Measurements from ENCODE around the gene MAD2L1BP. TPM values are rescaled to one million over a fixed set of nuclear protein-coding genes. Genes with fewer than 3 reads are reported as not detected.

The MAD2L1BP gene
- total RNA-seq, 1 experiment from 2014 or later, result 30.1 TPM

DNA sequence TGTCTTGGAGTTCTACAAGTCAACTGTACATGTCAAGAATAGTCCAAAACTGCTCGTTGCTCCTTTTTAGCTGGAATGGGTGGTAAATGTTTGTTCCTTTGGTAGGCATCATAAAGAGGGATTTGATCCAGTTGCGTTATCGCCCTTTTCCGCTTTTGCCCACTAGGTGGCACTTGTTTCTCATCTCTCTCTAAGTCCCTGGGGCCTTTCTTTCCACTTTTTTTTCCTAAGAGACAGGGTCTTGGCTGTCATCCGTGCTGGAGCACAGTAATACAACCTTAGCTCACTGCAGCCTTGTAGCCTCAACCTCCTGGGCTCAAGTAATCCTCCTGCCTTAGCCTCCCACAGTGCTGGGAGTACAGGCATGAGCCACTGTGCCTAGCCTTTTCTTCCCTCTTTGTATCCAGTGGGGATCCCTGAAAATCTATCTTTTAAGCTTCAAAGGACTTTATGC lies 27.3 kb upstream of the MAD2L1BP start:
- H3K4me1 Mint-ChIP-seq, result no peaks in the 10 kb centered on the region
- peak overlapping the region; percentile 48; the same call in 1 of the 2 replicates for H3K27ac Mint-ChIP-seq
- peak; percentile 79 for DNase-seq (ENCODE audit: low spot score)
- no peak overlapping the region for H3K4me3 Mint-ChIP-seq
- peak; percentile 84 for ATAC-seq
- ChIA-PET CTCF (interaction anchor here (0.7 to 2.0 kb wide), 15 partner anchors 8 to 471 kb away, joined by 3 to 14 read pairs (median 4); partner anchors contain the start of genes GTPBP2, MAD2L1BP, POLR1C and RSPH9), POLR2A (no interaction called here)
- no peaks in the 10 kb centered on the region for H3K27me3 Mint-ChIP-seq (ENCODE audit: low read depth)
- peaks cover 30% of the 10 kb centered on the region for H3K36me3 Mint-ChIP-seq
- TF ChIP-seq ZNF396 (CRISPR knock-in tag; IDR thresholded peaks at IDR 0.05; ENCODE audit: borderline replicate concordance) (no peak), ATF1 (CRISPR knock-in tag; IDR thresholded peaks at IDR 0.05) (no peak), GTF2I (CRISPR knock-in tag; conservative IDR thresholded peaks at IDR 0.05) (0 out of 2 replicates have a peak, but pooled peaks have one; percentile 9), ZNF232 (CRISPR knock-in tag; IDR thresholded peaks at IDR 0.05) (no peak), JUN (CRISPR knock-in tag; IDR thresholded peaks at IDR 0.05) (no peak), ZNF671 (CRISPR knock-in tag; IDR thresholded peaks at IDR 0.05) (no peak), OVOL2 (CRISPR knock-in tag; IDR thresholded peaks at IDR 0.05; ENCODE audit: borderline replicate concordance) (no peak)
- TF ChIP-seq, protein P1, sequence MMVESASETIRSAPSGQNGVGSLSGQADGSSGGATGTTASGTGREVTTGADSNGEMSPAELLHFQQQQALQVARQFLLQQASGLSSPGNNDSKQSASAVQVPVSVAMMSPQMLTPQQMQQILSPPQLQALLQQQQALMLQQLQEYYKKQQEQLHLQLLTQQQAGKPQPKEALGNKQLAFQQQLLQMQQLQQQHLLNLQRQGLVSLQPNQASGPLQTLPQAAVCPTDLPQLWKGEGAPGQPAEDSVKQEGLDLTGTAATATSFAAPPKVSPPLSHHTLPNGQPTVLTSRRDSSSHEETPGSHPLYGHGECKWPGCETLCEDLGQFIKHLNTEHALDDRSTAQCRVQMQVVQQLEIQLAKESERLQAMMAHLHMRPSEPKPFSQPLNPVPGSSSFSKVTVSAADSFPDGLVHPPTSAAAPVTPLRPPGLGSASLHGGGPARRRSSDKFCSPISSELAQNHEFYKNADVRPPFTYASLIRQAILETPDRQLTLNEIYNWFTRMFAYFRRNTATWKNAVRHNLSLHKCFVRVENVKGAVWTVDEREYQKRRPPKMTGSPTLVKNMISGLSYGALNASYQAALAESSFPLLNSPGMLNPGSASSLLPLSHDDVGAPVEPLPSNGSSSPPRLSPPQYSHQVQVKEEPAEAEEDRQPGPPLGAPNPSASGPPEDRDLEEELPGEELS (CRISPR knock-in tag; IDR thresholded peaks at IDR 0.05), result no peak
- TF ChIP-seq, protein P2, sequence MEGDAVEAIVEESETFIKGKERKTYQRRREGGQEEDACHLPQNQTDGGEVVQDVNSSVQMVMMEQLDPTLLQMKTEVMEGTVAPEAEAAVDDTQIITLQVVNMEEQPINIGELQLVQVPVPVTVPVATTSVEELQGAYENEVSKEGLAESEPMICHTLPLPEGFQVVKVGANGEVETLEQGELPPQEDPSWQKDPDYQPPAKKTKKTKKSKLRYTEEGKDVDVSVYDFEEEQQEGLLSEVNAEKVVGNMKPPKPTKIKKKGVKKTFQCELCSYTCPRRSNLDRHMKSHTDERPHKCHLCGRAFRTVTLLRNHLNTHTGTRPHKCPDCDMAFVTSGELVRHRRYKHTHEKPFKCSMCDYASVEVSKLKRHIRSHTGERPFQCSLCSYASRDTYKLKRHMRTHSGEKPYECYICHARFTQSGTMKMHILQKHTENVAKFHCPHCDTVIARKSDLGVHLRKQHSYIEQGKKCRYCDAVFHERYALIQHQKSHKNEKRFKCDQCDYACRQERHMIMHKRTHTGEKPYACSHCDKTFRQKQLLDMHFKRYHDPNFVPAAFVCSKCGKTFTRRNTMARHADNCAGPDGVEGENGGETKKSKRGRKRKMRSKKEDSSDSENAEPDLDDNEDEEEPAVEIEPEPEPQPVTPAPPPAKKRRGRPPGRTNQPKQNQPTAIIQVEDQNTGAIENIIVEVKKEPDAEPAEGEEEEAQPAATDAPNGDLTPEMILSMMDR (IDR thresholded peaks at IDR 0.05), result peak; percentile 76
- H3K9me3 Mint-ChIP-seq, result no peaks in the 10 kb centered on the region

DNA sequence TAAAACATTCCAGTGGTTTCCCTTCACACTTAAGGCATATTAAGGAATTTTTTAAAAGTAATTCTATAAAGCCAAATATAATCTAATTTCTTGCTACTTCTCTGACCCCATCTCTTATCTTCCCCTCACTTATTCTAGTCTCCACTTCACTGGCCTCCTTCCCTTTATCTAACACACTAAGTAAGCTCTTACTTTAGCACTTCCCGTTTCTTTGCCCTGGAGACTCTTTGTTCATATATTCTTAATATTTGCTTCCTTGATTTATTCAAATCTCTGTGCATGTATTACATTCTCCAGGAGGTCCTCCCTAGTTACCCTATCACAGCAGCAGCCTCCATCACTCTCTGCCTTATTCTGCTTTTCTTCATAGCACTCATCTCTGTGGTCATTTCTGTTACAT lies 26.8 kb upstream of the MAD2L1BP start:
- H3K36me3 Mint-ChIP-seq, result peaks cover 34% of the 10 kb centered on the region
- no peaks in the 10 kb centered on the region for H3K9me3 Mint-ChIP-seq
- ChIA-PET CTCF (interaction anchor here (0.7 to 2.0 kb wide), 14 partner anchors 9 to 470 kb away, joined by 3 to 14 read pairs (median 4); partner anchors contain the start of genes GTPBP2, MAD2L1BP, POLR1C and RSPH9), POLR2A (no interaction called here)
- H3K4me1 Mint-ChIP-seq, result no peaks in the 10 kb centered on the region
- no peaks in the 10 kb centered on the region for H3K27me3 Mint-ChIP-seq (ENCODE audit: low read depth)
- no peak for DNase-seq (ENCODE audit: low spot score)
- no peak overlapping the region for H3K27ac Mint-ChIP-seq
- no peak overlapping the region for H3K4me3 Mint-ChIP-seq
- ATAC-seq, result no peak
- TF ChIP-seq, protein P3, sequence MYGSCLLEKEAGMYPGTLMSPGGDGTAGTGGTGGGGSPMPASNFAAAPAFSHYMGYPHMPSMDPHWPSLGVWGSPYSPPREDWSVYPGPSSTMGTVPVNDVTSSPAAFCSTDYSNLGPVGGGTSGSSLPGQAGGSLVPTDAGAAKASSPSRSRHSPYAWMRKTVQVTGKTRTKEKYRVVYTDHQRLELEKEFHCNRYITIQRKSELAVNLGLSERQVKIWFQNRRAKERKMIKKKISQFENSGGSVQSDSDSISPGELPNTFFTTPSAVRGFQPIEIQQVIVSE (CRISPR knock-in tag; IDR thresholded peaks at IDR 0.05; ENCODE audit: borderline replicate concordance), result no peak
- TF ChIP-seq, protein P4, sequence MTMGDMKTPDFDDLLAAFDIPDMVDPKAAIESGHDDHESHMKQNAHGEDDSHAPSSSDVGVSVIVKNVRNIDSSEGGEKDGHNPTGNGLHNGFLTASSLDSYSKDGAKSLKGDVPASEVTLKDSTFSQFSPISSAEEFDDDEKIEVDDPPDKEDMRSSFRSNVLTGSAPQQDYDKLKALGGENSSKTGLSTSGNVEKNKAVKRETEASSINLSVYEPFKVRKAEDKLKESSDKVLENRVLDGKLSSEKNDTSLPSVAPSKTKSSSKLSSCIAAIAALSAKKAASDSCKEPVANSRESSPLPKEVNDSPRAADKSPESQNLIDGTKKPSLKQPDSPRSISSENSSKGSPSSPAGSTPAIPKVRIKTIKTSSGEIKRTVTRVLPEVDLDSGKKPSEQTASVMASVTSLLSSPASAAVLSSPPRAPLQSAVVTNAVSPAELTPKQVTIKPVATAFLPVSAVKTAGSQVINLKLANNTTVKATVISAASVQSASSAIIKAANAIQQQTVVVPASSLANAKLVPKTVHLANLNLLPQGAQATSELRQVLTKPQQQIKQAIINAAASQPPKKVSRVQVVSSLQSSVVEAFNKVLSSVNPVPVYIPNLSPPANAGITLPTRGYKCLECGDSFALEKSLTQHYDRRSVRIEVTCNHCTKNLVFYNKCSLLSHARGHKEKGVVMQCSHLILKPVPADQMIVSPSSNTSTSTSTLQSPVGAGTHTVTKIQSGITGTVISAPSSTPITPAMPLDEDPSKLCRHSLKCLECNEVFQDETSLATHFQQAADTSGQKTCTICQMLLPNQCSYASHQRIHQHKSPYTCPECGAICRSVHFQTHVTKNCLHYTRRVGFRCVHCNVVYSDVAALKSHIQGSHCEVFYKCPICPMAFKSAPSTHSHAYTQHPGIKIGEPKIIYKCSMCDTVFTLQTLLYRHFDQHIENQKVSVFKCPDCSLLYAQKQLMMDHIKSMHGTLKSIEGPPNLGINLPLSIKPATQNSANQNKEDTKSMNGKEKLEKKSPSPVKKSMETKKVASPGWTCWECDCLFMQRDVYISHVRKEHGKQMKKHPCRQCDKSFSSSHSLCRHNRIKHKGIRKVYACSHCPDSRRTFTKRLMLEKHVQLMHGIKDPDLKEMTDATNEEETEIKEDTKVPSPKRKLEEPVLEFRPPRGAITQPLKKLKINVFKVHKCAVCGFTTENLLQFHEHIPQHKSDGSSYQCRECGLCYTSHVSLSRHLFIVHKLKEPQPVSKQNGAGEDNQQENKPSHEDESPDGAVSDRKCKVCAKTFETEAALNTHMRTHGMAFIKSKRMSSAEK (CRISPR knock-in tag; IDR thresholded peaks at IDR 0.05; ENCODE audit: borderline replicate concordance), result no peak
- TF ChIP-seq, protein P5, sequence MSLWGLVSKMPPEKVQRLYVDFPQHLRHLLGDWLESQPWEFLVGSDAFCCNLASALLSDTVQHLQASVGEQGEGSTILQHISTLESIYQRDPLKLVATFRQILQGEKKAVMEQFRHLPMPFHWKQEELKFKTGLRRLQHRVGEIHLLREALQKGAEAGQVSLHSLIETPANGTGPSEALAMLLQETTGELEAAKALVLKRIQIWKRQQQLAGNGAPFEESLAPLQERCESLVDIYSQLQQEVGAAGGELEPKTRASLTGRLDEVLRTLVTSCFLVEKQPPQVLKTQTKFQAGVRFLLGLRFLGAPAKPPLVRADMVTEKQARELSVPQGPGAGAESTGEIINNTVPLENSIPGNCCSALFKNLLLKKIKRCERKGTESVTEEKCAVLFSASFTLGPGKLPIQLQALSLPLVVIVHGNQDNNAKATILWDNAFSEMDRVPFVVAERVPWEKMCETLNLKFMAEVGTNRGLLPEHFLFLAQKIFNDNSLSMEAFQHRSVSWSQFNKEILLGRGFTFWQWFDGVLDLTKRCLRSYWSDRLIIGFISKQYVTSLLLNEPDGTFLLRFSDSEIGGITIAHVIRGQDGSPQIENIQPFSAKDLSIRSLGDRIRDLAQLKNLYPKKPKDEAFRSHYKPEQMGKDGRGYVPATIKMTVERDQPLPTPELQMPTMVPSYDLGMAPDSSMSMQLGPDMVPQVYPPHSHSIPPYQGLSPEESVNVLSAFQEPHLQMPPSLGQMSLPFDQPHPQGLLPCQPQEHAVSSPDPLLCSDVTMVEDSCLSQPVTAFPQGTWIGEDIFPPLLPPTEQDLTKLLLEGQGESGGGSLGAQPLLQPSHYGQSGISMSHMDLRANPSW (CRISPR knock-in tag; conservative IDR thresholded peaks at IDR 0.05; ENCODE audit: low read depth), result no peak
- no peak for TF ChIP-seq NFE2L1 (CRISPR knock-in tag; IDR thresholded peaks at IDR 0.05)
- TF ChIP-seq JUN (CRISPR knock-in tag; IDR thresholded peaks at IDR 0.05), result no peak
- TF ChIP-seq NR2C2 (CRISPR knock-in tag; IDR thresholded peaks at IDR 0.05), result no peak
- TF ChIP-seq, protein P6, sequence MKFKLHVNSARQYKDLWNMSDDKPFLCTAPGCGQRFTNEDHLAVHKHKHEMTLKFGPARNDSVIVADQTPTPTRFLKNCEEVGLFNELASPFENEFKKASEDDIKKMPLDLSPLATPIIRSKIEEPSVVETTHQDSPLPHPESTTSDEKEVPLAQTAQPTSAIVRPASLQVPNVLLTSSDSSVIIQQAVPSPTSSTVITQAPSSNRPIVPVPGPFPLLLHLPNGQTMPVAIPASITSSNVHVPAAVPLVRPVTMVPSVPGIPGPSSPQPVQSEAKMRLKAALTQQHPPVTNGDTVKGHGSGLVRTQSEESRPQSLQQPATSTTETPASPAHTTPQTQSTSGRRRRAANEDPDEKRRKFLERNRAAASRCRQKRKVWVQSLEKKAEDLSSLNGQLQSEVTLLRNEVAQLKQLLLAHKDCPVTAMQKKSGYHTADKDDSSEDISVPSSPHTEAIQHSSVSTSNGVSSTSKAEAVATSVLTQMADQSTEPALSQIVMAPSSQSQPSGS (CRISPR knock-in tag; IDR thresholded peaks at IDR 0.05; ENCODE audit: borderline replicate concordance, low read depth), result no peak
- TF ChIP-seq MYBL2 (CRISPR knock-in tag; IDR thresholded peaks at IDR 0.05), result no peak
- no peak for TF ChIP-seq TCF7 (CRISPR knock-in tag; IDR thresholded peaks at IDR 0.05; ENCODE audit: low read depth)
- TF ChIP-seq, protein P7, sequence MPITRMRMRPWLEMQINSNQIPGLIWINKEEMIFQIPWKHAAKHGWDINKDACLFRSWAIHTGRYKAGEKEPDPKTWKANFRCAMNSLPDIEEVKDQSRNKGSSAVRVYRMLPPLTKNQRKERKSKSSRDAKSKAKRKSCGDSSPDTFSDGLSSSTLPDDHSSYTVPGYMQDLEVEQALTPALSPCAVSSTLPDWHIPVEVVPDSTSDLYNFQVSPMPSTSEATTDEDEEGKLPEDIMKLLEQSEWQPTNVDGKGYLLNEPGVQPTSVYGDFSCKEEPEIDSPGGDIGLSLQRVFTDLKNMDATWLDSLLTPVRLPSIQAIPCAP (CRISPR knock-in tag; IDR thresholded peaks at IDR 0.05), result no peak
- TF ChIP-seq, protein P8, sequence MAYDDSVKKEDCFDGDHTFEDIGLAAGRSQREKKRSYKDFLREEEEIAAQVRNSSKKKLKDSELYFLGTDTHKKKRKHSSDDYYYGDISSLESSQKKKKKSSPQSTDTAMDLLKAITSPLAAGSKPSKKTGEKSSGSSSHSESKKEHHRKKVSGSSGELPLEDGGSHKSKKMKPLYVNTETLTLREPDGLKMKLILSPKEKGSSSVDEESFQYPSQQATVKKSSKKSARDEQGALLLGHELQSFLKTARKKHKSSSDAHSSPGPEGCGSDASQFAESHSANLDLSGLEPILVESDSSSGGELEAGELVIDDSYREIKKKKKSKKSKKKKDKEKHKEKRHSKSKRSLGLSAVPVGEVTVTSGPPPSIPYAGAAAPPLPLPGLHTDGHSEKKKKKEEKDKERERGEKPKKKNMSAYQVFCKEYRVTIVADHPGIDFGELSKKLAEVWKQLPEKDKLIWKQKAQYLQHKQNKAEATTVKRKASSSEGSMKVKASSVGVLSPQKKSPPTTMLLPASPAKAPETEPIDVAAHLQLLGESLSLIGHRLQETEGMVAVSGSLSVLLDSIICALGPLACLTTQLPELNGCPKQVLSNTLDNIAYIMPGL (CRISPR knock-in tag; IDR thresholded peaks at IDR 0.05), result no peak

All from WTC11 (cell line).